Lower leg skin (tissue), 4 donors: ENCODE data around the gene CXCL14. TPM values are rescaled to one million over a fixed set of nuclear protein-coding genes. Genes with fewer than 3 reads are reported as not detected.
"Not testable (repeated sequence)": the region's sequence is repeated elsewhere in the genome, so short reads cannot be mapped to it uniquely, and the experiment has no call there.

Experiments
- DNase-seq, 2 donors: peaks; one replicate each; pipeline ENCODE4 v3.0.0-alpha.2; 2019; ENCODE audit warnings: low spot score in 2 of 2
- H3K4me3 ChIP-seq: fragments of 200-600 bp; sonication (generic); 2 replicates; pipeline ENCODE4 v1.5.1; 2017; ENCODE audit warnings: mild to moderate bottlenecking, low read depth; ENCODE audit not compliant: poor library complexity, severe bottlenecking
- CTCF ChIP-seq, 3 donors: fragments of 450-650 bp; IDR thresholded peaks; one replicate each; pipeline ENCODE4 v1.5.1; 2016; ENCODE audit warnings: antibody characterized with exemption in 3 of 3, mild to moderate bottlenecking in 3 of 3, moderate library complexity in 2 of 3
- POLR2A ChIP-seq, 2 donors: fragments of 450-650 bp; IDR thresholded peaks; one replicate each; pipeline ENCODE4 v1.6.1; 2016 to 2017; ENCODE audit warnings: antibody characterized with exemption in 2 of 2, mild to moderate bottlenecking in 1 of 2, moderate library complexity in 1 of 2
- WGBS, 2 donors: methylation state at CpG; one replicate each; pipeline ENCODE4 v1.1.5; 2018; 5-methylcytosine and 5-hydroxymethylcytosine counted together
- intact Hi-C: fragments of 100-400 bp; cut with DNase I; formaldehyde crosslinking; loops from one replicate; pipeline ENCODE4 v1.15.0; 2023; ENCODE audit warnings: low total_unique reads
- total RNA-seq, 4 donors: library from RNA; depleted of rRNA; stranded (reverse); fragments of >200 nt; gene quantifications; one replicate each; pipeline ENCODE4 v1.1.0, GENCODE V29; 2016

CXCL14 gene
- total RNA-seq, 4 donors from 2014 or later = 157 to 344 (median 251) TPM

GRCh38 chr5:135535820-135536801 is 42.7 kb downstream of the CXCL14 start, which contains the start of gene NEUROG1:
Gene NEUROG1, minus strand, starts transcription at chr5:135535964. Its CDS starts 274 bp downstream, at chr5:135535690.
- H3K4me3 ChIP-seq = no peak within 1 kb of the TSS
- intact Hi-C loops = no loop called here
- TF ChIP-seq POLR2A (IDR thresholded peaks at IDR 0.05) = no peak
- peak in 1 of 2 donors; percentile 79 for DNase-seq
- WGBS, 2 donors = 6 to 15% methylated on average over 13 to 55 of the region's 74 CpGs

GRCh38 chr5:135535420-135535819 is 43.4 kb downstream of the CXCL14 start:
- H3K4me3 ChIP-seq = no peak overlapping the region
- no peak for TF ChIP-seq POLR2A (IDR thresholded peaks at IDR 0.05)
- no peak for TF ChIP-seq CTCF (IDR thresholded peaks at IDR 0.05)
- intact Hi-C loops = no loop called here
- 4% methylated on average over 12 to 13 of the region's 44 CpGs for WGBS, 2 donors
- DNase-seq = peak in 1 of 2 donors; percentile 84

GRCh38 chr5:135534609-135535419 is 44.0 kb downstream of the CXCL14 start:
- intact Hi-C loops = no loop called here
- 22 to 27% methylated on average over 39 to 49 of the region's 61 CpGs for WGBS, 2 donors
- TF ChIP-seq POLR2A (IDR thresholded peaks at IDR 0.05) (no peak), CTCF (IDR thresholded peaks at IDR 0.05) (no peak)
- DNase-seq = peak in 1 of 2 donors; percentile 77
- H3K4me3 ChIP-seq = no peak overlapping the region

- intact Hi-C loops = no loop called here
- WGBS, 2 donors = 57 to 60% methylated on average over 3 of the region's 3 CpGs
- H3K4me3 ChIP-seq = no peak overlapping the region
- no peak for TF ChIP-seq POLR2A (IDR thresholded peaks at IDR 0.05)
- no peak for TF ChIP-seq CTCF (IDR thresholded peaks at IDR 0.05)
- DNase-seq = no peak
These were observed 45.0 kb downstream of the CXCL14 start for GRCh38 chr5:135533794-135534193.

GRCh38 chr5:135533334-135533733 is 45.5 kb downstream of the CXCL14 start:
- H3K4me3 ChIP-seq = no peak overlapping the region
- intact Hi-C loops = no loop called here
- TF ChIP-seq CTCF (IDR thresholded peaks at IDR 0.05) (no peak), POLR2A (IDR thresholded peaks at IDR 0.05) (no peak)
- DNase-seq = peak in 1 of 2 donors; percentile 53
- WGBS, 2 donors = 48 to 55% methylated on average over 3 of the region's 3 CpGs

- DNase-seq = peak in 1 of 2 donors; percentile 59
- 79% methylated on average over 5 of the region's 5 CpGs for WGBS, 2 donors
- intact Hi-C loops, H3K4me3 ChIP-seq: not testable (repeated sequence)
These were observed 49.2 kb downstream of the CXCL14 start for GRCh38 chr5:135529576-135529975.
